GM18499 (cell line): ENCODE measurements around the gene KRTAP1-5.
"Not testable (repeated sequence)": the region's sequence is repeated elsewhere in the genome, so short reads cannot be mapped to it uniquely, and the experiment has no call there.

Source experiments
- ATAC-seq: cut with Tn5 transposase; IDR thresholded peaks from one replicate; pipeline ENCODE4 v1.9.1; 2021; ENCODE audit warnings: moderate number of reproducible peaks; ENCODE audit not compliant: insufficient read depth, unreplicated experiment

The KRTAP1-5 gene

GRCh38 chr17:41009301-41009760 is 17.7 kb downstream of the KRTAP1-5 start:
- no peak for ATAC-seq

GRCh38 chr17:41008811-41009210 is 18.2 kb downstream of the KRTAP1-5 start, which contains the start of gene KRTAP3-1:
Gene KRTAP3-1, minus strand, starts transcription at chr17:41009128. Its CDS starts 54 bp downstream, at chr17:41009074.
- no peak for ATAC-seq

GRCh38 chr17:41004397-41004796 is 22.6 kb downstream of the KRTAP1-5 start:
- ATAC-seq, result no peak

- ATAC-seq, result no peak
Measured at GRCh38 chr17:41003926-41004325, 23.1 kb downstream of the KRTAP1-5 start.

GRCh38 chr17:41002814-41003213 is 24.2 kb downstream of the KRTAP1-5 start:
- no peak for ATAC-seq

GRCh38 chr17:41001795-41002194 is 25.2 kb downstream of the KRTAP1-5 start:
- ATAC-seq, result no peak

GRCh38 chr17:40999563-40999962 is 27.4 kb downstream of the KRTAP1-5 start, which contains the start of gene KRTAP3-2:
Gene KRTAP3-2, minus strand, starts transcription at chr17:40999906. Its CDS starts 53 bp downstream, at chr17:40999853.
- not testable (repeated sequence) for ATAC-seq

- ATAC-seq, result no peak
Measured at GRCh38 chr17:40997361-40997760, 29.6 kb downstream of the KRTAP1-5 start.

- no peak for ATAC-seq
Measured at GRCh38 chr17:40996829-40997228, 30.2 kb downstream of the KRTAP1-5 start.

GRCh38 chr17:40995116-40995515 is 31.9 kb downstream of the KRTAP1-5 start:
- ATAC-seq, result no peak

GRCh38 chr17:40993839-40994238 is 33.2 kb downstream of the KRTAP1-5 start, which contains the start of gene KRTAP3-3:
Gene KRTAP3-3, minus strand, starts transcription at chr17:40994164. Its CDS starts 67 bp downstream, at chr17:40994097.
- no peak for ATAC-seq

GRCh38 chr17:40993084-40993483 is 33.9 kb downstream of the KRTAP1-5 start:
- no peak for ATAC-seq

- ATAC-seq, result no peak
Measured at GRCh38 chr17:40992666-40993065, 34.3 kb downstream of the KRTAP1-5 start.

GRCh38 chr17:40986920-40987319 is 40.1 kb downstream of the KRTAP1-5 start:
- no peak for ATAC-seq

GRCh38 chr17:40984226-40984625 is 42.8 kb downstream of the KRTAP1-5 start, which contains the start of gene KRT40:
Gene KRT40, minus strand, starts transcription at chr17:40984326. Its CDS starts 53 bp downstream, at chr17:40984273.
- ATAC-seq, result no peak

- ATAC-seq, result no peak
Measured at GRCh38 chr17:40981115-40981514, 45.9 kb downstream of the KRTAP1-5 start.

- ATAC-seq, result no peak
Measured at GRCh38 chr17:40980596-40980995, 46.4 kb downstream of the KRTAP1-5 start.

GRCh38 chr17:40980117-40980516 is 46.9 kb downstream of the KRTAP1-5 start:
- no peak for ATAC-seq

- no peak for ATAC-seq
Measured at GRCh38 chr17:40978575-40979151, 48.3 kb downstream of the KRTAP1-5 start.
